Subcutaneous abdominal adipose tissue (tissue), 5 donors: ENCODE data around the gene IFTAP.
"Not testable (repeated sequence)": the region's sequence is repeated elsewhere in the genome, so short reads cannot be mapped to it uniquely, and the experiment has no call there.

Experiments
- H3K27ac ChIP-seq: one replicate; pipeline ENCODE4 v1.7.0; 2013; ENCODE audit warnings: low read depth, mild to moderate bottlenecking, inconsistent platforms, low read length, moderate library complexity
- H3K27me3 ChIP-seq, 5 donors: one replicate each; pipeline ENCODE4 v1.7.0; 2013; ENCODE audit warnings: low read length in 5 of 5, inconsistent platforms in 1 of 5; ENCODE audit not compliant: control insufficient read depth in 5 of 5, insufficient read depth in 4 of 5
- H3K36me3 ChIP-seq, 5 donors: one replicate each; pipeline ENCODE4 v1.7.0; 2013; ENCODE audit warnings: low read length in 5 of 5; ENCODE audit not compliant: control insufficient read depth in 5 of 5, insufficient read depth in 5 of 5
- H3K4me1 ChIP-seq, 5 donors: one replicate each; pipeline ENCODE4 v1.7.0; 2013; ENCODE audit warnings: low read length in 5 of 5, mild to moderate bottlenecking in 3 of 5, moderate library complexity in 1 of 5; ENCODE audit not compliant: control insufficient read depth in 5 of 5, insufficient read depth in 5 of 5
- H3K4me3 ChIP-seq, 5 donors: one replicate each; pipeline ENCODE4 v1.7.0; 2013; ENCODE audit warnings: low read length in 5 of 5, low read depth in 1 of 5
- H3K9ac ChIP-seq, 5 donors: one replicate each; pipeline ENCODE4 v1.7.0; 2013; ENCODE audit warnings: low read length in 5 of 5, mild to moderate bottlenecking in 4 of 5, moderate library complexity in 3 of 5
- H3K9me3 ChIP-seq, 5 donors: one replicate each; pipeline ENCODE4 v1.7.0; 2013; ENCODE audit warnings: low read length in 5 of 5; ENCODE audit not compliant: control insufficient read depth in 5 of 5
- donor health status: healthy.
- donor health status: healthy.
- donor health status: healthy.
- donor health status: healthy.
- donor health status: healthy.

Gene IFTAP, protein sequence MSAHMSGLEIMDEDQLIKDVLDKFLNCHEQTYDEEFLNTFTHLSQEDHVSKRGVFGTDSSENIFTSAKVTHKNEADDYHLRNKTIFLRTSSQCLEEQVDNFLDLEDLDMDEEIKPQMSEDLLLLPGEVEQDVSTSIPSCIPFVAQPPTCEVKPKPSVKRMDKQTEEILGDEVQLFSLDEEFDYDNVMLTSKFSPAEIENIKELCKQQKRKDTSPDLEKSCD

DNA sequence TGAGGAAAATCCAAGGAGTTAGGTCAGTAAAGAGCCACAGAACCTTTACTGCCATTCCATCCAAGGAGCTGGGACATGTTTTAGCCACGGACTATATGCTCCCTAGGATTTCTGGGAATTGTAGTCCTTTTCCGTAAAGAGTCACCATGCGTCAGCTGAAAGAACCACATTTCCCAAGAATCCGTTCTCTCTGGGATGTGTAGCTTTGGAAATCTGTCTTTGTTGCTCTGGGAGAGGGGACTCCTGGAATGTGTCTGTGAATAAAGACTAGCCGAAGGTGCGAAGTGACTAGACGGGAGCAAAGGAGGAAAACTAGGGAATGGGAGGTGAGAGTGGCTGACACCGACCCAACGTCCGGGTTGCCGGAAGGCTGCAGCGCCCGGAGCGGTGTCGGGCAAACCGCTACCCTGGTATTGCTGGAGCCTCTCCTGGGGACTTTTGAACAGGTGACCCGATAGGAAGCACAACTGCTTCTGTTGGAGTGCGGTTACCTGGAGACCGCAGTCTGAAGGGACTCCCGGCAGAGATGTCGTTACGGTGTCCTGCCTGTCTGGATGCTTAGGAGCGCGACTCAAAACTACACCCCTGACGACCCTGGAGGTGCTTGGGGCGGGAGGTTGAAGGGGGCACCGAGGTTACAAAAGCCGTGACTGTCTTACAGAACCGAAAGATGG, at the start of gene IFTAP:
Gene IFTAP, plus strand, starts transcription at position 187 of the 674 bp plus-strand sequence. CDS start 15,602 bp downstream, outside the sequence.
- H3K27ac ChIP-seq, result peak within 1 kb of the TSS; percentile 54
- peak within 1 kb of the TSS; percentile 81 to 96 (median 88) for H3K9ac ChIP-seq
- H3K4me1 ChIP-seq, result peaks cover 0 to 13% (median 11%) of the 10 kb centered on the region in 5 donors

GRCh38 chr11:36550385-36551115, 43.8 kb upstream of the IFTAP start:
- Histone ChIP-seq H3K9ac (no peak overlapping the region), H3K4me3 (no peak overlapping the region), H3K36me3 (no peaks in the 10 kb centered on the region), H3K27ac (no peak overlapping the region), H3K4me1 (no peaks in the 10 kb centered on the region), H3K9me3 (no peaks in the 10 kb centered on the region), H3K27me3 (no peaks in the 10 kb centered on the region)

More for the DNA sequence above, at the start of gene IFTAP:
- Histone ChIP-seq H3K4me3 (peak within 1 kb of the TSS; percentile 88 to 100 (median 98)), H3K36me3 (no peaks in the 10 kb centered on the region), H3K27me3 (peaks cover 0 to 6% (median 0%) of the 10 kb centered on the region in 5 donors), H3K9me3 (no peaks in the 10 kb centered on the region)

- not testable (repeated sequence) for H3K27ac ChIP-seq, H3K27me3 ChIP-seq, H3K4me3 ChIP-seq, H3K4me1 ChIP-seq, H3K9me3 ChIP-seq, H3K36me3 ChIP-seq, H3K9ac ChIP-seq
These were observed 36.9 kb upstream of the IFTAP start for GRCh38 chr11:36557390-36557789.

DNA sequence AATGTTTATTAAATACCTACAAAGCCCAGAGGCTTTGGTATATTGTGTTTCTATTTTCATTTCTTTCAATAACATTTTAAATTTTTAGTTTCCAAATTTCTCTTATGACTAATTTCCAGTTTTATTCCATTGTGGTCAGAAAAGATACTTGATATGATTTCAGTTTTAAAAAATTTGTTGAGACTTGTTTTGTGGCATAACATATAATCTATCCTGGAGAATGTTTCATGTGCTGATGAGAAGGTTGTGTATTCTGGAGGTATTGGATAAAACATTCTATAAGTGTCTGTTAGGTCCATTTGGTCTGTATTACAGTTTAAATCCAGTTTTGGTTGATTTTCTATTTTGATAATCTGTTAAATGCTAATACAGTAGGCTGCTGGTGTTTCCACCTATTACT, 36.3 kb upstream of the IFTAP start:
- H3K27ac ChIP-seq, result no peak overlapping the region
- no peak overlapping the region for H3K9ac ChIP-seq
- peaks cover 0 to 7% (median 0%) of the 10 kb centered on the region in 5 donors for H3K9me3 ChIP-seq
- no peaks in the 10 kb centered on the region for H3K36me3 ChIP-seq
- H3K27me3 ChIP-seq, result peaks cover 0 to 3% (median 0%) of the 10 kb centered on the region in 5 donors
- no peaks in the 10 kb centered on the region for H3K4me1 ChIP-seq
- no peak overlapping the region for H3K4me3 ChIP-seq

- H3K9ac ChIP-seq, result no peak overlapping the region
- H3K4me1 ChIP-seq, result no peaks in the 10 kb centered on the region
- H3K9me3 ChIP-seq, result peaks cover 0 to 7% (median 0%) of the 10 kb centered on the region in 5 donors
- no peak overlapping the region for H3K27ac ChIP-seq
- peaks cover 0 to 3% (median 0%) of the 10 kb centered on the region in 5 donors for H3K27me3 ChIP-seq
- no peaks in the 10 kb centered on the region for H3K36me3 ChIP-seq
- H3K4me3 ChIP-seq, result no peak overlapping the region
These were observed 35.5 kb upstream of the IFTAP start for GRCh38 chr11:36558571-36559413.

DNA sequence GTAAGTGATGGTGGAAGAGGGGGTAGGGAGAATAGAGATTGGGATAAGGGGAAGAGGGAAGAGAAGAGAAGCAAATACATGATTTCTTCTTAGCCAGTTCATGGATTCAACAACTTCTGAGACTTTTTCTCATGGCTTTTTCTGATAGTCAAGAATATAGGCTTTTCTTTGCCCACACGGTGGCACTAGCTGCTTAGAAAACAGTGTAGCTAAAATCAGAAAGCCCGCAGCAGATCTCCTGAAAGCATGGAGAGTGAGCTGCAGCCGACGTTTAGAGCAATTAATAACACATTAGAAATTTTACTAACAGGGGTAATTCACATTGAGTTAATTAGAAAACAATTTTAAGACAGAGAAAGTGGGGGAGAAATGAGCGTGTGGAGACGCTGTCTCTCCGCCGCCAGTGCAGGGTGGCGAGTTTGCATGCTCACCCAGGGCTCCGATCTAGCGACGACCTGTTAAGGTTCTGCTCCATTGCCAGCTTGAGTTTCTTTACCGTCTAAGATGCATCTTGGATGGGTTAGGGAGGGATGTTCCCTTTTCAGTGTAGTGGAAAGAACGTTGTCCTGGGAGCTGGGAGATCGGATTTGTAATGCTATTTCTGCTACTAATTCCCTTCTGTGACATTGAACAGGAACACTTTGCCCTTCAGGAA, 29.8 kb upstream of the IFTAP start:
- Histone ChIP-seq H3K27ac (no peak overlapping the region), H3K27me3 (peaks cover 0 to 3% (median 2%) of the 10 kb centered on the region in 5 donors), H3K36me3 (no peaks in the 10 kb centered on the region), H3K4me1 (peaks cover 0 to 6% (median 5%) of the 10 kb centered on the region in 5 donors), H3K4me3 (peak overlapping the region; percentile 24 to 56 (median 45)), H3K9me3 (peaks cover 0 to 7% (median 0%) of the 10 kb centered on the region in 5 donors), H3K9ac (peak overlapping the region in 1 of 5 donors; percentile 53)

- Histone ChIP-seq H3K4me3 (peak overlapping the region in 3 of 5 donors; percentile 24 to 50 (median 37)), H3K9me3 (peaks cover 0 to 2% (median 0%) of the 10 kb centered on the region in 5 donors), H3K27ac (no peak overlapping the region), H3K9ac (peak overlapping the region in 1 of 5 donors; percentile 53), H3K27me3 (peaks cover 0 to 3% (median 1%) of the 10 kb centered on the region in 5 donors), H3K36me3 (no peaks in the 10 kb centered on the region), H3K4me1 (peaks cover 0 to 6% (median 5%) of the 10 kb centered on the region in 5 donors)
These were observed 29.2 kb upstream of the IFTAP start for GRCh38 chr11:36565031-36565610.

- no peak overlapping the region for H3K9ac ChIP-seq
- H3K27ac ChIP-seq, result no peak overlapping the region
- H3K27me3 ChIP-seq, result peaks cover 0 to 3% (median 0%) of the 10 kb centered on the region in 5 donors
- H3K4me3 ChIP-seq, result no peak overlapping the region
- no peaks in the 10 kb centered on the region for H3K36me3 ChIP-seq
- peaks cover 0 to 6% (median 5%) of the 10 kb centered on the region in 5 donors for H3K4me1 ChIP-seq
- no peaks in the 10 kb centered on the region for H3K9me3 ChIP-seq
These were observed 27.8 kb upstream of the IFTAP start for GRCh38 chr11:36566407-36567053.
